HG03196 (cell line): ENCODE data around the gene KSR1.
"Not testable (repeated sequence)": the region's sequence is repeated elsewhere in the genome, so short reads cannot be mapped to it uniquely, and the experiment has no call there.

Experiments used
- ATAC-seq: cut with Tn5 transposase; IDR thresholded peaks from one replicate; pipeline ENCODE4 v1.9.1; 2021; ENCODE audit not compliant: unreplicated experiment

The KSR1 gene

GRCh38 chr17:27452828-27453227, 3.4 kb upstream of the KSR1 start:
- no peak for ATAC-seq

GRCh38 chr17:27453471-27453870, 2.8 kb upstream of the KSR1 start:
- ATAC-seq, result no peak

GRCh38 chr17:27454089-27454488, 2.2 kb upstream of the KSR1 start:
- no peak for ATAC-seq

- ATAC-seq, result no peak
Observed at GRCh38 chr17:27455236-27455913, 873 bp upstream of the KSR1 start.

- ATAC-seq, result no peak
Observed at GRCh38 chr17:27456681-27457359, 572 bp downstream of the KSR1 start.

- no peak for ATAC-seq
Observed at GRCh38 chr17:27457360-27457715, 1.1 kb downstream of the KSR1 start.

GRCh38 chr17:27457731-27458523, 1.7 kb downstream of the KSR1 start:
- no peak for ATAC-seq

GRCh38 chr17:27458524-27458908, 2.3 kb downstream of the KSR1 start:
- no peak for ATAC-seq

- ATAC-seq, result no peak
Observed at GRCh38 chr17:27459433-27459832, 3.2 kb downstream of the KSR1 start.

GRCh38 chr17:27460196-27460725, 4.0 kb downstream of the KSR1 start:
- ATAC-seq, result no peak

GRCh38 chr17:27461192-27461859, 5.1 kb downstream of the KSR1 start:
- no peak for ATAC-seq

GRCh38 chr17:27462149-27462548, 5.9 kb downstream of the KSR1 start:
- ATAC-seq, result no peak

GRCh38 chr17:27462714-27463113, 6.5 kb downstream of the KSR1 start:
- ATAC-seq, result no peak

GRCh38 chr17:27463235-27463677, 7.0 kb downstream of the KSR1 start:
- no peak for ATAC-seq

GRCh38 chr17:27464019-27464418, 7.8 kb downstream of the KSR1 start:
- ATAC-seq, result not testable (repeated sequence)

GRCh38 chr17:27464431-27464830, 8.2 kb downstream of the KSR1 start:
- ATAC-seq, result no peak

GRCh38 chr17:27465875-27466274, 9.6 kb downstream of the KSR1 start:
- not testable (repeated sequence) for ATAC-seq

- ATAC-seq, result peak; percentile 17
Observed at GRCh38 chr17:27466376-27466742, 10.1 kb downstream of the KSR1 start.

GRCh38 chr17:27466743-27467375, 10.6 kb downstream of the KSR1 start:
- peak; percentile 65 for ATAC-seq

GRCh38 chr17:27469256-27469655, 13.0 kb downstream of the KSR1 start:
- no peak for ATAC-seq
